ENCODE measurements around the gene TUBG2.
"Not testable (repeated sequence)": the region's sequence is repeated elsewhere in the genome, so short reads cannot be mapped to it uniquely, and the experiment has no call there.

The TUBG2 gene

DNA sequence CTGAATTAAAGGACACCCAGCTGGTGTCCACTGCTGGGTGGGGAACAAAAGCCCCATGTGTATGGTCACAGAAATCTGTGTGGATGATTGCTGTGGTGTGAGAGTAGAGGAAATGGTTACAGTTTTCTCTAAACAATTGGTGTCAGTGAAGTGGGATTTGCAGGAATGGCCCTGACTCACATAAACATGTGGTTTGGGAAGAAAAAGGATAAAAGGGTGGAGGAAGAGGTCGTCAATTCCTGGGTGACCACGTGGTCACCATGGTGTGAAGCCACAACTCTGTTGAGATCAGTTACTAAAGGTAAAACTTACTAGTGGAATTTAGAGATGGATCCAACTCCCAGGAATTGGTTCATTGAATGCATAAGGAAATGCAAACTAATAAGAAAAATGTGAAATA is 3.6 kb upstream of the TUBG2 start:
- ATAC-seq (no peak), DNase-seq (no peak)

DNA sequence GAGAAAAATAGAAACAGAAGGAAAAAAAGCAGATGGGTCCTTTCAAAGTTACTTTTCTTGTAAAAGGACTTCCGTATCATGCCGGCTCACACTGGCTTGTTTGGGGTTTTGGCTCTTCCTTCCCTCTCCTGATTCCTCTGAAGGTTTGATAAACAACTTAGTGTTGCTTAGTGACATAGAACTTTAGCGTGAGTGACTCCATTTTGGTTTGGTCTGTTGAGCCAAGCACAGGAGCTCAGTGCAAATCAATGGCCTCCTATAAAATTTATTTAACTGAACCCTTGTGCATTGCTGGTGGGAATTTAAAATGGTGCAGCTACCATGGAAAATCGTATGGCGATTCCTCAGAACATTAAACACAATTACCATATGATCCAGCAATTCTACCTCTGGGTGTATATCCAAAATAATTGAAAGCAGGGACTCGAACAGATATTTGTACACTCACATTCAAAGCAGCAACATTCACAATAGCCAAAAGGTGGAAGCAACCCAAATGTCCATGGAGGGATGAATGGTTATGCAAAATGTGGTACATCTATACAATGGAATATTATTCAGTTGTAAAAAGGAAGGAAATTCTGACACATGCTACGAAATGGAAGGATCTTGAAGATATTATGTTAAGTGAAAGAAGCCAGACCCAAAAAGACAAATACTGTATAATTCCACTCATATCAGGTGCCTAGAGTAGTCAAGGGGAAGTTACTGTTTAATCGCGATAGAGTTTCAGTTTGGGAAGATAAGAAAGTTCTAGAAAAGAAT is 1.1 kb upstream of the TUBG2 start:
- ATAC-seq (no peak), DNase-seq (no peak)

DNA sequence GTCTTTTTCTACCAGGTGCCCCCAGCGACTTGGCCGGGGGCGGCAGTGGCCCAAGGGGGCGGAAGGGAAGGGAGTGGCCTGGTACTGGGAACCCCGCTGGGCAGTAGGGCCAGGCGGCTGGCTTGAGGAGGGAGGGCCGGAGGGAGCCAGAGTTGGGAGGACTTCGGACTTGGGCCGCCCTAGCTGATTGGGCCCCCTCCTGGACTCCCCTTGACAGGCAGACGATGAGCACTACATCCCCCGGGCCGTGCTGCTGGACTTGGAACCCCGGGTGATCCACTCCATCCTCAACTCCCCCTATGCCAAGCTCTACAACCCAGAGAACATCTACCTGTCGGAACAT is 819 bp downstream of the TUBG2 start:
- DNase-seq, ATAC-seq: not testable (repeated sequence)

DNA sequence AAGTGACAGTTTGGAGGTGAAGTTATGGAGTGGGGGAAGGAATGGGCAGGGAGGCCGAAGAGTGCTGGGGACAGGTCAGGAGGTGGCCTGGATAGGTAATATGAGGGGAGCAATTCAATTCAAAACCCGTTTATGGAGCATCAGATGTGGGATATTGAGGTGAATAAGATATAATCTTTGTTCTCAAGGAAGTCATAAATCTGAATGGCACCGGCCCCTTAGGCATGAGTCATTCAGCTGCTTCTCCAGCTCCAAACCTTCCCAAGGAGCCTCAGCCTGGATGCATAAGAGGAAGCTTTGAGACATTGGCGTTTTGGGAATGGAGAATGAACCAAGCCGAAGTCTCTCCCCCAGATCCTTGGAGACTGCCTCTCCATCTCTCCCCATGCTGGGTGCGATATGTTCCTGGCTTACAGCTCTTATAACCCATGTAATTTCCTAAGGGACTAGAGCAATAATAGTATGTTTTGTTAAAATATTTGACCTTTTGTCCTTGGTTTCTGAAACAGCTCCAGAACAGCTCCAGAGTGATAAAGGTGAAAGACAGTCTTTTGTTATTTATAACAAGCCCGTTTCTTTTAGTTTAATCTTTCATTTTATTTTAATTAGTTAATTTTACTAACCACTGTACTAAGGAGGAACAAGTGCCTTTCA is 1.7 kb downstream of the TUBG2 start:
- DNase-seq (no peak), ATAC-seq (no peak)

DNA sequence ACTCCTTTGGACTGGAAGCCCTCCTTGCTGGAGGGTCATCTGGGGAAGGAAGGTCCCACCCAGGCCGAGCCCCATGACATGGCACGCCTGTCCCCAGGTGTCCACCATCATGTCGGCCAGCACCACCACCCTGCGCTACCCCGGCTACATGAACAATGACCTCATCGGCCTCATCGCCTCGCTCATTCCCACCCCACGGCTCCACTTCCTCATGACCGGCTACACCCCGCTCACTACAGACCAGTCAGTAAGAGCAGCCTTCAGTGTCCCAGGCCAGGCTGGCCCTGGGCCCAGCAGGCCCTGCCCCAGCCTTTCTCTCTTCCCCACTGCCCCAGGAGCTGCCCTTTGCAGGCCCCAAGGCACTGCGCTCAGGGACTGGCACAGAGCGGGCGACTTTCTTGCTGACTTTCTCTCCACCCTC is 6.5 kb downstream of the TUBG2 start:
- ATAC-seq (no peak), DNase-seq (no peak)

DNA sequence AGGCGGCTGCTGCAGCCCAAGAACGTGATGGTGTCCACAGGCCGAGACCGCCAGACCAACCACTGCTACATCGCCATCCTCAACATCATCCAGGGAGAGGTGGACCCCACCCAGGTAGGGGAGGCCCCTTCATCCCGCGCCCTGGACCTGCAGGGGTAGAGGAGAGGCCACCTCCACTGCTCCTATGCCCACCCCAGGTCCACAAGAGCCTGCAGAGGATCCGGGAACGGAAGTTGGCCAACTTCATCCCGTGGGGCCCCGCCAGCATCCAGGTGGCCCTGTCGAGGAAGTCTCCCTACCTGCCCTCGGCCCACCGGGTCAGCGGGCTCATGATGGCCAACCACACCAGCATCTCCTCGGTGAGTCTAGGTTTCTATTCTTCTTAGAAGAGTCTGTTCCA is 7.0 kb downstream of the TUBG2 start:
- ATAC-seq, DNase-seq: not testable (repeated sequence)

DNA sequence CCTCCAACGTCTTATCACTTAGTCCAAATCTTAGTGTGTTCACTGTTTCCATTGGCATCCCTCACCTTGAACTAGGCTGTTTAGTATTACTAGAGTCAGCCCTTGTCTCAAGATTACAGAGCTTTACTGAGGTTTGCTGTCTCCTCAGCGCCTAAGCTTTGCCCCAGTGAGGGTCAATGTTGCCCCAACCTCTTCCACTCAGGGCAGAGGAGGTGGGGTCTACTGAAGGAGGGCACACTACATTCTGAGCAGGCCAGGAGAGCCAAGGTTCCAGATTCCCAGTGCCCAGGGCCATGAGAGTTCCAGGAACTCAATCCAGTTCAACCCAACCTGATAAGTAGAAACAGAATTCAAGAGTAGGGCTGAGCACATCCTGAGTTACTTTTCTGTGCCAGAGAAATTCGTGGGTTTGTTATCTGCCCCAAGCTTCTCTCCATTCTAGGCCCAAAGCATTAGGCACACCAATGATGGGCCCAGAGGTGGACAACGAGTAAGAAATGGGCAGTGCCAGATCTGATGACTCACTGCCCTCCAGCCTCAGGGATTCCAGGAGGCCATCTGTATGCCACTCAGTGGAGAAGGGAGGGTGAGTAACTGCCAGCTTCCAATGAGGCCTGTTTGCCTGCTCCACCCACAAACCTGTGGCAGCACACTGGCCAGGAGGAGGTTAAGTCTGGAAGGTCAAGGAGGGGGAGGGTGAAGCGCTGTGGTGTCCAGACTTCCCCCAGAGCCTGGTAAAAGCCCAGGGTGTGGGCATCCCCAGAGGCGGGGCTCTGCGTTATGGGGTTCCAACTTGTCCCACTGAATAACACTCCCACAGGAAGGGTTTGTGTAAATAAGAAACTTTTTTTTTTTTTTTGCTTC is 8.2 kb downstream of the TUBG2 start:
- no peak for ATAC-seq
- DNase-seq = no peak

DNA sequence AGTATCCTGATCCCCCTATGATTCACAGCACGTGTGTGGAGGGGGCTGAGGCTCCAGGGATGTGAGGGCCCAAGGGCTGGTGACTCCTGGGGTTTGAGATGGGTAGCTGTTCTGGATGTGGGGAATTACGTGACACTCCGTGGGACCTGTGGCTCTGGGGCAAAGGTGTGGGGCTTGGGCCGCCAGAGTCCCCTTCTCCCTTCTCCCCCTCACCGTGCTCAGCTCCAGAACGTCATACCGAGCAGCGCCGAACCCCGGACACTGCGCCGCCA is 10.6 kb downstream of the TUBG2 start:
- no peak for DNase-seq
- no peak for ATAC-seq

DNA sequence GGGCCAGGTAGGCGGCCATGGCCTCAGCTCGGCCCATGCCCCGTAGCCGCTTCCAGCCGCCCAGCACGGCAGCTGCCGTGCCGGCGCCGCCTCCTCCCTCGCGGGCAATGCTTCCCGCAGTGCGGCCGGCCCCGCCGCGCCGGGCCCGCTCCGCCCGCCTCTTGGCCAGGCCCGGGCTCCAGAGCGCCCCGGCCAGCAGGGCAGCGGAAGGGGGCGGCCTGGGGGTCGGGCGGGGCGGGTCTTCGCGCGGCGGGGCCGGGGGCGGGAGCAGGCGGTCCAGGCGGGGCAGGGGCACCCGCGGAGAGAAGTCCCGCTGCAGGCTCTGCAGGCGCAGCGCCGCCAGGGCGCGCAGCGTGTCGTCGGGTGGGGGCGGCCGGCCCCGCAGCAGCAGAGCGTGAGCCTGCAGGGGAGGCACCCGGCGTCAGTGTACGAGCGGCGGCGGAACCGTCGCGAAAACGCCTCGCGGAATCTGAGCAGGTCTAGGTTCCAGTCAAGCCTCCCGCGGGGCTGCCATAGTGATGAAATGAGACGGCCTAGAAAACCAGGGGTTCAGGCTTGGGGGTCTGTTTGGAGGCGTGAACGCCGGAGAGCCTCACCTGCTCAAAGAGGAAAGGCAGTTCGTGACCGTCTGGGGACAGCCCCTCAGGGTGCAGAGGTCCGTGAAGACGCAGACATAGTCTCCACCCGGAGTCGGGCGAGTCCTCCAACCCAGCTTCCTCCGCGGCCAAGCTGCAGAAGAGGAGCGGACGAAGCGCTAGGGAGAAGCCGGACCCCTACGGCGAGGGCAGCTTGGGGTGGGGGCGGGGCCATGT is 11.1 kb downstream of the TUBG2 start:
- DNase-seq (peak; percentile 50), ATAC-seq (peak; percentile 24)

DNA sequence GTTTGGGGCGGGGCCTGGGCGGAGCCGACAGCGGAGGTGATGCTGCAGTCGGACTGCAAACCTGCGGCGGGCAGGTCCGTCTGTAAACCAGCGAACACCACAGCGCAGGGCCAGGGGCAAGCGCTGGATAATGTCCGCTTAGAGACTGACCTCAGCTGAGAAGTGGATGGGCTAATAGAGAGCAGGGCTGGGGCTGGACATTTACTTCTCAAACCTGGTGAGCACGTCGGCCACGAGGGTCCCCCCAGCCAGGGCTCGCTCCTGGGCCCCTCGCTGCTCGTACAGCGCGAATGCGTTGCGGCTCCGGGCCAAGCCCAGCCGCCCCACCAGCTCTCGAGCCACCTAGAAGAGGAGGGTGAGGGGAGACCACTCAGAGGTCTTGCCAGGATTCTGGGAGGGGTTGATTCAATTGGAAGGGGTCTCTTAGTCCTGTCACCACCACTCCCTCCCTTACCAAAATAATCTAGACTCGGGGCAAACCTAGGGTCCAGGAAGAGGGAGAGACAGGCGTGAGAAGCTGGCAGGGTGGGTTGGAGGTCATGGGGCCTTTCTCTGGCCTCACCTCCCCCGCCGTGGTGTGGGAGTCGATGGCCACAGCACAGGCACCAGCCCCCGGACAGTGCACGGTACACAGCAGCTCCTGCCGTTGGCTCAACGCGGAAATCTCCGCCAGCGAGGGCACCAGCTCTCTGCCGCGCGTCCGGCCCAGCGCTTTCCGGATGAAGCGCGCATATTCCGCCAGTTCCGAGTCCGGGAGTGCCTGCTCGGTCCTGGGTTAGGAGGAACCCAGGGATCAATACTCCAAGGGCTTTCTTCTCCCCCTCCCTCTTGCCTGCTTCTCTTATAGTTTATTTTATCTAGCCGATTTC is 11.9 kb downstream of the TUBG2 start:
- no peak for ATAC-seq
- no peak for DNase-seq

DNA sequence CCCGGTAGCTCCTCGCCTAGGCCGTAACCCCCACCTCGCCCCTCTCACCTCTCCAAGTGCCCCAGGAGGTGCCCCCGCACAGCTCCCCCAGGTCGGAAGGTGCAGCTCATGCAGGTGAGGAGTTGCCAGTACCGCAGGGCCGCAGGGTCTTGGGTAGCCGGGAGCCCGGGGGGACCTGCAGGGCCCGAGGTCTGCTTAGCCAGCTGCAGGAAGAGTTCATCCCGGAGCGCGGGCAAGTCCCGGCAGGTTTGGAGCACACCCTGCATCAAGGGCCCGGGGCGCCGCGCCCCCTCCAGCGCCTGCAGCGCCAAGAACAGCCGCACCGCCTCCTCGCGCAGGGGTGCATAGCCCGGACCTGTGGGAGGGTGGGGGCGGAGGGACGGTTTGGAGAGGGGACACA is 13.0 kb downstream of the TUBG2 start:
- ATAC-seq (no peak), DNase-seq (no peak)

DNA sequence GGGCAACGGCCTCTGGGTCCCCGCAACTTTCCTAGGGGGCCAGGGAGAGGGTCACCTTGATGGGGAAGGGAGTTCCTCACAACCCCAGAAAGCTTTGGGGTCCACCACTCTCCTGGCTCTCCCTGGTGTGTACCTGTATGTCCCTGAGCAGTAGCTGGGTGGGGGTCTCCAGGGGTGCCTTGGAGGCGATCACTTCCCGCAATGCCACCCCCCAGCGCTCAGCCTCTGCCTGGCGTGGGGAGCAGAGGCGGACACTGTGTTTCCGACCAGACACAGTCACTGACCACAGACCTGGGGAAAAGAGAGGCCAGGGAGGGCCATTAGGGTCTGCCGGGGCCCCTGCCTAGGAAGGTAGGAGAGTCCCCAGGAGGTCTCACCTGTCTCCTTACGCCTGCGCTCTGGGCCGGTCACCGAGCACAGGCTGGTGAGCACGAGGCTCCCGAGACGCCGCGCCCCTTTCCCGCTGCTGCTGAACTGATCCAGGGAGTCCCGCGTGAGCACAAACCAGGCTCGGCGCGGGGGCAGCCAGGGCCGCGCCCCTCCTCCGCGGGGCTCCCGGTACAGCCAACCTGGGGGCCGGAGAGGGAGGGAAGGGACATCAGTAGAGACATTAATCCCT is 14.3 kb downstream of the TUBG2 start:
- ATAC-seq (no peak), DNase-seq (no peak)

DNA sequence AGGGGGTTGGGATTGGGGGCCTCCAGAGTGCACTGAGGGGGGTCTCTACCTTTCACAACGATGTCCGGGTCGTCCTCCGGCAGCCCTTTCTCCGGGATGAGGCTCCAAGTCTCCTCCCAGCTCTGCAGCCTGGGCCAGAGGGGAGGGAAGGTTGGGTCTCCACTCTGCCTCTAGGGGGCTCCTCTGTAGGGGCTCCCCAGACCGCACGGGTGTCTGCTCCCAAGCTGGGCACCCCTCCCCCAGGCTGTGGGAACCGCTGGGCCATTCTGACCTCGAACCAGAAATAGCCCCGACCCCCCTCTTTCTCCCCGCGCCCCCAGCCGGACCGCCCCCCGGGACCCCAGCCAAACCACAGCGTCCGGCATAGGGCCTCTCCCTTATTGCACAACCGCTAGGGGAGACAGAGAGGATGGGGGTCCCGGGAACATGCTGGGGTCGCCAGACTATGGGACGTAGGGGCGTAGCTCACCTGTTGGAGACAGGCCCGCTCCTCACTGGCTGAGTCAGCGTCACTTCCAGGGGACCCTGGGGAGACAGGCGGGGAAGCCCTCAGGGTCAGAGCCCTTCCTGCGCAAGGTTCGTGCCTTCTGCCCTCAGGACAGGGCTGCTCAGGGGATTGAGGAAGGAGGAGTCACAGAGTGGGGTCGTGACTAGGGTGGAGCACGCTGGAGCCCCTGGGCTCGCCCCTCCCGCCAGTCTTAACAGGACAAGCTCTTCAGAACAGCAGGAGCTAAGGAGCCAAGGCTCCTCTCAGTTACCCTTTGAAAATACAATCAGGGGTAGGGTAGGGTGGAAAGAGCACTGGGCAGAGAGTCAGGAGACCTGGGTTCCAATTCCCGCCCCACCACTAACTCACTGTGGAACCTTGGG is 15.0 kb downstream of the TUBG2 start:
- ATAC-seq (no peak), DNase-seq (peak; percentile 48)

DNA sequence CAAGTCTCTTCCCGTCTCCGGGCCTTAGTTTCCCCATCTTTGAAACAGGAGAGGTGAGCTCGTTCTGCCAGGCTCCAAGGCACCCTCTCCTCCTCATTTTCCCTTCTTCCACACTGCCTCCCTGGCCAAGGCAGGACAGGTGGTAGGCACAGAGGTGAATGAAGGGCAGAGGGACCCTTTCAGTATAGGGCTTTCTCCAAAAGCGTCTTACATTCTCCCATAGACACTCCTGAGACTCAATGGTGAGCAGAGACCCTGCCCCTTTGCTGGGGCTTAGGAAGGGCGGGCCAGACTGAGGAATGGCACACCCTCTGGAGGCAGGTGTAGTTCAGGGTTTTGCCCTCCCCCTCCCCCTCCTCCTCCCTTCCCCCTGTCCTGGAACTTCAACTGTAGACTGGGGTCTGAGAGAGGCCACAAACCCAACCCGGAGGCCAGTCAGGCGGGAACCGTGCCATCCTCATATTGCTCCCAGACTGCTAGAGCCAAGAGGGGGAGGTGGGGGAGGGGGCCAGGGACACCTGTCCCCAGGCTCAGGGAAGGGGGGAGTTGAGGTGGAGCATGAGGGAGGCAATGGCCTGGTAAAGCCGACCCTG is 15.8 kb downstream of the TUBG2 start:
- DNase-seq = no peak
- ATAC-seq = no peak

DNA sequence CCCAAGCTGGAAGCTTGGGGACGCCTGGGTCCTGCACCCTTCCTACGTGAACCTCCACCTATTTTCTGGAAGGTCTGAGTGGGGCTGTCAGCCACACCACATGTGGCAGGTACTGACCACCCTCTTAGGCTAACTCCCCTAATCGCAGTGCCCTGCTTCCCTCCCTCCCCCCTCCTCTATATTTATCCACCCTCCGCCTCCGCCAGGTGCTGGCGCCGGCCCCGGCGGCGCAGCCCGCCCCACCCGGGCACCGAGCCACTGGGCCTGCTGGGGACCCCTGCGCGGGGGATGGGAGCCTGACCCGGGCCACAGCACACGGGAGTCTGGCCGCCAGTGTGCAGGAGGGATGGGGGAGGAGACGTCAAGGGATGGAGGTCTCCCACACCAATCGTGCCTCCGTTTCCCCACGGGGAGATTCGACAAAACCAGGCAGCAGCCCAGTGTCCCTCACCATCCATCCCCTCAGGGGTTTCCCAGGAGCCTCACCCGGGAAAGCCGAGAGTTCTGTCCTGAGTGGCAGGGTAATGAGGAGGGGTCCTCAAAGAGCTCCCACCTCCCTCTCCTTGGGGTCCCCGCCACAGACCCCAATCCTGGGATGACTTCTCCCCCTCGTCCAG is 16.4 kb downstream of the TUBG2 start:
- ATAC-seq (no peak), DNase-seq (no peak)

DNA sequence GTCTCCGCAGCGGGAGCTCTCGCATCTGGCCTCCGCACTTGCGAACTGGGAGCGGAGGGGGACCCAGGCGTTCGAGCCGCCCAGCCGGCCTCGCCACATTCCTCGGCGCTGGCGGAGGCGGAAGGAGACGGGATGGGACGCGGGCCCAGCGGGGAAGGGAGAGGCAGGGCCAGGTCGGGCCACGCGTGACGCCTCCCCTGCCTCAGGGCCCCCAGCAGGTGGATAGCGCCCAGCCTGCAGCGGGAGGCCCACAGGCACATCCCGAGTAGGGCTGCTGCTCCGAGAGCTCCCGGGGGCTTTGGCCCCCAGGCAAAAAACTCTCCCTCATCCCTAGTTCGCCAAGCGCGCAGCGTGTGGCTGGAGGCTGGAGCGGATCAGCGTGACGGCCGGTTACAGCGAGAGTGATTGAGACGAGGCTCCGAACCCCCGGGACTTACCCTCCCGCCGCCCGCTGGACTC is 16.9 kb downstream of the TUBG2 start:
- no peak for DNase-seq

DNA sequence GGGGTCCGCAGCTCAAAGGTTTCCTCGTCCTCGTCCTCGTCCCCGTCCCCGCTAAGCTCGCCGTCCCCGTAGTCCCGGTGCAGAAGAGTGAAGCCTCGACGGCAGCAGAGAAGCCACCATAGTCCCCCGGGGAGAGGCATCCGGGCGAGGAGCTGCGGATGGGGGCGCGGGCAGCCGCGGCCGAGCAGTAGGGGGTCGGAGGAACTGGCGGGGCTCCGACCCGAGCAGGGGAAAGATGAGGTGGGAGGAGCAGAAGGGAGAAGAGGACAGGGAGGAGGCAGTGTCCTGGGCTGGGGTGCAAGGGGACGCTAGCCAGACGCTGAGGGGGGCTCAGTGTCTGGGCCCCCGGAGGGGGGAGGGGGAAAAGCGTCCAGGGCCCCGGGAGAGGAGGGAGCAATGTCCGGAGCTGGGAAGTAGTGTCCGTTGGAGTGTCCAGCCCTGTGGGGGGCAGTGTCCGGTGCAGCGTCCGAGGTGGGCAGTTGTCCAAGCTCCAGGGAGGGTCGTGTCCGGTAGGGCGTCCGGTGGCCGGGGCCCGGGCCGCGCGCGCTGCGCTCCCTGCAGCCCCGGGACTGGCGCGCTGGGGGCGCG is 17.4 kb downstream of the TUBG2 start, which contains the start of gene PLEKHH3:
PLEKHH3 (minus strand) TSS at position 571 of the 588 bp plus-strand sequence; CDS start at position 140, 431 bp downstream.
- no peak for ATAC-seq
- peak; percentile 30 for DNase-seq

More for the DNA sequence above, 16.9 kb downstream of the TUBG2 start:
- no peak for ATAC-seq
